Measurements from ENCODE around the gene ATG7. TPM values are rescaled to one million over a fixed set of nuclear protein-coding genes. Genes with fewer than 3 reads are reported as not detected.

ATG7 gene
- total and polyA plus RNA-seq, 10 of the 15 experiments (the other 5 are each of a cell fraction or from before 2014, with no cell fraction given) = 13.5 to 49.5 (median 26.4) TPM

DNA sequence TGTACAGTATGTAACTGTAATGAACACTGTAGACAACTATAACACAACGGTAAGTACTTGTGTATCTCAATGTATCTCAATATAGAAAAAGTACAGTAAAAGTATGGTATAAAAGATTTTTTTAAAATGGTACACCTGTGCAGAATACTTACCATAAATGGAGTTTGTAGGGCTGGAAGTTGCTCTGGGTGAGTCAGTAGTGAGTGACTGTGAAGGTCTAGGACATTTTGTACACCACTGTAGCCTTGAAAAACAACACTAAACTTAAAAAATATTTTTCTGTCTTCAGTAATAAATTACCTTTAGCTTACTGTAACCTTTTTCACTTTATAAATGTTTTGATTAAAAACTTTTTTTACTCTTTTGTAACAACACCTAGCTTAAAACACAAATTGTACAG lies 142.9 kb downstream of the ATG7 start (continued):
- TF ChIP-seq, protein P1, sequence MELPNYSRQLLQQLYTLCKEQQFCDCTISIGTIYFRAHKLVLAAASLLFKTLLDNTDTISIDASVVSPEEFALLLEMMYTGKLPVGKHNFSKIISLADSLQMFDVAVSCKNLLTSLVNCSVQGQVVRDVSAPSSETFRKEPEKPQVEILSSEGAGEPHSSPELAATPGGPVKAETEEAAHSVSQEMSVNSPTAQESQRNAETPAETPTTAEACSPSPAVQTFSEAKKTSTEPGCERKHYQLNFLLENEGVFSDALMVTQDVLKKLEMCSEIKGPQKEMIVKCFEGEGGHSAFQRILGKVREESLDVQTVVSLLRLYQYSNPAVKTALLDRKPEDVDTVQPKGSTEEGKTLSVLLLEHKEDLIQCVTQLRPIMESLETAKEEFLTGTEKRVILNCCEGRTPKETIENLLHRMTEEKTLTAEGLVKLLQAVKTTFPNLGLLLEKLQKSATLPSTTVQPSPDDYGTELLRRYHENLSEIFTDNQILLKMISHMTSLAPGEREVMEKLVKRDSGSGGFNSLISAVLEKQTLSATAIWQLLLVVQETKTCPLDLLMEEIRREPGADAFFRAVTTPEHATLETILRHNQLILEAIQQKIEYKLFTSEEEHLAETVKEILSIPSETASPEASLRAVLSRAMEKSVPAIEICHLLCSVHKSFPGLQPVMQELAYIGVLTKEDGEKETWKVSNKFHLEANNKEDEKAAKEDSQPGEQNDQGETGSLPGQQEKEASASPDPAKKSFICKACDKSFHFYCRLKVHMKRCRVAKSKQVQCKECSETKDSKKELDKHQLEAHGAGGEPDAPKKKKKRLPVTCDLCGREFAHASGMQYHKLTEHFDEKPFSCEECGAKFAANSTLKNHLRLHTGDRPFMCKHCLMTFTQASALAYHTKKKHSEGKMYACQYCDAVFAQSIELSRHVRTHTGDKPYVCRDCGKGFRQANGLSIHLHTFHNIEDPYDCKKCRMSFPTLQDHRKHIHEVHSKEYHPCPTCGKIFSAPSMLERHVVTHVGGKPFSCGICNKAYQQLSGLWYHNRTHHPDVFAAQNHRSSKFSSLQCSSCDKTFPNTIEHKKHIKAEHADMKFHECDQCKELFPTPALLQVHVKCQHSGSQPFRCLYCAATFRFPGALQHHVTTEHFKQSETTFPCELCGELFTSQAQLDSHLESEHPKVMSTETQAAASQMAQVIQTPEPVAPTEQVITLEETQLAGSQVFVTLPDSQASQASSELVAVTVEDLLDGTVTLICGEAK (IDR thresholded peaks at IDR 0.05; ENCODE audit: borderline replicate concordance) = no peak
- TF ChIP-seq HCFC1 (IDR thresholded peaks at IDR 0.05; ENCODE audit: low read length) (no peak), CEBPB (IDR thresholded peaks at IDR 0.05; ENCODE audit: borderline replicate concordance in 1 of 2, low read depth in 2 of 2, low read length in 2 of 2) (no peak), GABPA (IDR thresholded peaks at IDR 0.05; ENCODE audit: low read depth) (no peak), MTA2 (IDR thresholded peaks at IDR 0.05; ENCODE audit: low read depth) (no peak)
- TF ChIP-seq, protein P2, sequence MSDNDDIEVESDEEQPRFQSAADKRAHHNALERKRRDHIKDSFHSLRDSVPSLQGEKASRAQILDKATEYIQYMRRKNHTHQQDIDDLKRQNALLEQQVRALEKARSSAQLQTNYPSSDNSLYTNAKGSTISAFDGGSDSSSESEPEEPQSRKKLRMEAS (IDR thresholded peaks at IDR 0.05; ENCODE audit: low read depth, low read length) = no peak

DNA sequence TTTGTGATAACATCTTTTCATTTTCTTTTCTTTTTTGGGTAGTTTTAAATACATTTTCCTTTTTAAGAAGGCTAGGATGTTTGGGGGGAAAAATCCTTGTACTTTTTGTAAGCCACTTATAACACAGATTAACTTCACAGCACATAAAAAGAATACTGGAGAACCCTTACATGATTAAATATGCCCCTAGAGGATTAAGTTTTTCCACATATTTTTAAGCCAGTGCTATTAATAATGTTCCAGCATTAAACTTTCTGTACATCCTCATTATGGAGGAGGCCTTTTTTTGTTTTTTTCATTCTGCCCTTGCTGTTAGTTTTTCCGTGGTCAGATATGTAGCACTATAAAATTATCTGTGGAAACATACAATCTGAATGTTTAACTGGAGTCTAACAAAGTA lies 147.9 kb downstream of the ATG7 start:
- Histone ChIP-seq H4K20me1 (ENCODE audit: control insufficient read depth, insufficient read depth) (no peaks in the 10 kb centered on the region), H3K36me3 (ENCODE audit: control insufficient read depth in 2 of 2, insufficient read depth in 2 of 2, low read length in 1 of 2) (no peaks in the 10 kb centered on the region), H3K27ac (ENCODE audit: control insufficient read depth, insufficient read depth) (no peak overlapping the region), H3K79me2 (ENCODE audit: control insufficient read depth, insufficient read depth, low read length) (no peaks in the 10 kb centered on the region), H3K4me1 (ENCODE audit: control insufficient read depth, insufficient read depth, low read length) (no peaks in the 10 kb centered on the region), H3K4me3 (no peak overlapping the region), H3K27me3 (replicated peaks in 1 of 2; ENCODE audit: control insufficient read depth in 2 of 2, insufficient read depth in 2 of 2, low read length in 1 of 2) (no peaks in the 10 kb centered on the region), H3K9ac (ENCODE audit: control insufficient read depth, insufficient read depth, low read length) (no peak overlapping the region), H3K4me2 (ENCODE audit: control insufficient read depth, insufficient read depth) (no peak overlapping the region), H3K9me3 (replicated peaks; ENCODE audit: control insufficient read depth, insufficient read depth, low read length) (no peaks in the 10 kb centered on the region; the same call in 2 of the 3 replicates), H2AFZ (ENCODE audit: control insufficient read depth, low read depth, low read length) (no peak overlapping the region)
- ChIA-PET SMC1A (ENCODE audit: uncharacterized antibody, unreplicated experiment) (no interaction called here), CTCF (no interaction called here), POLR2A (no interaction called here), RAD21 (ENCODE audit: unreplicated experiment) (no interaction called here)
- in situ Hi-C loops (cut with MboI) (no loop called here), intact Hi-C loops (cut with micrococcal nuclease; ENCODE audit: unreplicated experiment) (no loop called here)
- DNase-seq (ENCODE audit: low read depth, low spot score) = no peak
- ATAC-seq = no peak
- BruUV-seq (replicated peaks) = no TSS peak
- 0% methylated on average over 1 of the region's 1 CpG for WGBS (ENCODE audit: insufficient coverage, insufficient replicate concordance, low lambda C conversion rate, missing lambda C conversion rate)
- TF ChIP-seq ESRRA (IDR thresholded peaks at IDR 0.05; ENCODE audit: low read length) (no peak), POU2F2 (IDR thresholded peaks at IDR 0.05; ENCODE audit: borderline replicate concordance, low read depth, low read length) (no peak), NBN (IDR thresholded peaks at IDR 0.05) (no peak), MTA3 (IDR thresholded peaks at IDR 0.05; ENCODE audit: borderline replicate concordance, low read length) (no peak), HCFC1 (IDR thresholded peaks at IDR 0.05; ENCODE audit: low read length) (no peak), RAD51 (IDR thresholded peaks at IDR 0.05) (no peak), SMARCA5 (IDR thresholded peaks at IDR 0.05) (no peak), TAF1 (IDR thresholded peaks at IDR 0.05; ENCODE audit: borderline replicate concordance, low read depth, low read length) (no peak), GATAD2B (conservative IDR thresholded peaks at IDR 0.05; ENCODE audit: low read depth) (no peak), WRNIP1 (IDR thresholded peaks at IDR 0.05; ENCODE audit: borderline replicate concordance, low read depth, low read length) (no peak), ATF7 (IDR thresholded peaks at IDR 0.05; ENCODE audit: low read depth) (no peak), NR2C1 (IDR thresholded peaks at IDR 0.05) (no peak), EP300 (IDR thresholded peaks at IDR 0.05; ENCODE audit: borderline replicate concordance in 1 of 2, control insufficient read depth in 1 of 2, low read depth in 2 of 2, low read length in 2 of 2) (no peak), IKZF1 (conservative IDR thresholded peaks at IDR 0.05) (no peak)
- TF ChIP-seq, protein P3, sequence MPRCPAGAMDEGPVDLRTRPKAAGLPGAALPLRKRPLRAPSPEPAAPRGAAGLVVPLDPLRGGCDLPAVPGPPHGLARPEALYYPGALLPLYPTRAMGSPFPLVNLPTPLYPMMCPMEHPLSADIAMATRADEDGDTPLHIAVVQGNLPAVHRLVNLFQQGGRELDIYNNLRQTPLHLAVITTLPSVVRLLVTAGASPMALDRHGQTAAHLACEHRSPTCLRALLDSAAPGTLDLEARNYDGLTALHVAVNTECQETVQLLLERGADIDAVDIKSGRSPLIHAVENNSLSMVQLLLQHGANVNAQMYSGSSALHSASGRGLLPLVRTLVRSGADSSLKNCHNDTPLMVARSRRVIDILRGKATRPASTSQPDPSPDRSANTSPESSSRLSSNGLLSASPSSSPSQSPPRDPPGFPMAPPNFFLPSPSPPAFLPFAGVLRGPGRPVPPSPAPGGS (IDR thresholded peaks at IDR 0.05; ENCODE audit: borderline replicate concordance, insufficient read depth, low read depth, low read length, poor library complexity, severe bottlenecking) = no peak
- FAIRE-seq = no peak
